Common myeloid progenitor, CD34-positive (primary cell): Measurements from ENCODE around the gene NADSYN1.

Experiments
- CTCF ChIA-PET: fragments of 350-600 bp; sonication (Branson Sonifier 250); formaldehyde crosslinking; loops from one replicate; lab custom pipeline; 2021; ENCODE audit warnings: antibody characterized with exemption; lab: Charles Lee
- POLR2A ChIA-PET: fragments of 350-600 bp; sonication (Branson Sonifier 250); formaldehyde crosslinking; loops from one replicate; lab custom pipeline; 2021; ENCODE audit warnings: antibody characterized with exemption; lab: Charles Lee
- DNase-seq, 3 donors: peaks; one replicate each; pipeline versions ENCODE4 v3.0.0 to v3.0.0-alpha.2; 2013
- H3K27ac ChIP-seq, 2 experiments: 1 replicate in 1 of 2; 2 replicates in 1 of 2; pipeline ENCODE4 v1.7.0; 2013; ENCODE audit warnings: inconsistent platforms in 2 of 2, low read length in 2 of 2, mild to moderate bottlenecking in 2 of 2, low read depth in 1 of 2, moderate library complexity in 1 of 2; ENCODE audit not compliant: severe bottlenecking in 2 of 2, insufficient read depth in 1 of 2, poor library complexity in 1 of 2
- H3K27me3 ChIP-seq, 5 experiments: replicated peaks in 2 of 5; 1 replicate in 3 of 5; 2 replicates in 2 of 5; pipeline versions ENCODE4 v1.6.1 to v1.7.0; 2013; ENCODE audit warnings: low read length in 4 of 5, mild to moderate bottlenecking in 2 of 5, moderate library complexity in 2 of 5, inconsistent platforms in 1 of 5; ENCODE audit not compliant: insufficient read depth in 5 of 5, control insufficient read depth in 4 of 5
- H3K36me3 ChIP-seq, 4 experiments: 1 replicate in 2 of 4; 2 replicates in 2 of 4; pipeline versions ENCODE4 v1.6.1 to v1.7.0; 2013; ENCODE audit warnings: low read length in 3 of 4, control low read depth in 1 of 4, mild to moderate bottlenecking in 1 of 4; ENCODE audit not compliant: control insufficient read depth in 4 of 4, insufficient read depth in 4 of 4
- H3K4me1 ChIP-seq, 4 experiments: 1 replicate in 3 of 4; 2 replicates in 1 of 4; pipeline versions ENCODE4 v1.6.1 to v1.7.1; 2013; ENCODE audit warnings: low read length in 3 of 4, mild to moderate bottlenecking in 3 of 4, control low read depth in 1 of 4, inconsistent platforms in 1 of 4, moderate library complexity in 1 of 4; ENCODE audit not compliant: control insufficient read depth in 4 of 4, insufficient read depth in 4 of 4; ENCODE audit errors: control extremely low read depth in 1 of 4
- H3K4me3 ChIP-seq, 7 experiments: 1 replicate in 4 of 7; 2 replicates in 3 of 7; pipeline versions ENCODE4 v1.5.1 to v1.7.0; 2013; ENCODE audit warnings: mild to moderate bottlenecking in 7 of 7, low read length in 6 of 7, moderate library complexity in 6 of 7, inconsistent platforms in 2 of 7, low read depth in 2 of 7, control low read depth in 1 of 7; ENCODE audit not compliant: insufficient read depth in 4 of 7, control insufficient read depth in 1 of 7; ENCODE audit errors: extremely low read depth in 1 of 7
- H3K9me3 ChIP-seq, 5 experiments: 1 replicate in 4 of 5; 2 replicates in 1 of 5; pipeline versions ENCODE4 v1.6.1 to v1.7.1; 2013; ENCODE audit warnings: low read length in 4 of 5, mild to moderate bottlenecking in 2 of 5, inconsistent platforms in 1 of 5, low read depth in 1 of 5, moderate library complexity in 1 of 5; ENCODE audit not compliant: control insufficient read depth in 4 of 5, insufficient read depth in 2 of 5; ENCODE audit errors: control extremely low read depth in 1 of 5
- WGBS: methylation state at CpG from one replicate; pipeline ENCODE4 v1.1.5; 2013; ENCODE audit not compliant: insufficient coverage; 5-methylcytosine and 5-hydroxymethylcytosine counted together

Gene NADSYN1

DNA sequence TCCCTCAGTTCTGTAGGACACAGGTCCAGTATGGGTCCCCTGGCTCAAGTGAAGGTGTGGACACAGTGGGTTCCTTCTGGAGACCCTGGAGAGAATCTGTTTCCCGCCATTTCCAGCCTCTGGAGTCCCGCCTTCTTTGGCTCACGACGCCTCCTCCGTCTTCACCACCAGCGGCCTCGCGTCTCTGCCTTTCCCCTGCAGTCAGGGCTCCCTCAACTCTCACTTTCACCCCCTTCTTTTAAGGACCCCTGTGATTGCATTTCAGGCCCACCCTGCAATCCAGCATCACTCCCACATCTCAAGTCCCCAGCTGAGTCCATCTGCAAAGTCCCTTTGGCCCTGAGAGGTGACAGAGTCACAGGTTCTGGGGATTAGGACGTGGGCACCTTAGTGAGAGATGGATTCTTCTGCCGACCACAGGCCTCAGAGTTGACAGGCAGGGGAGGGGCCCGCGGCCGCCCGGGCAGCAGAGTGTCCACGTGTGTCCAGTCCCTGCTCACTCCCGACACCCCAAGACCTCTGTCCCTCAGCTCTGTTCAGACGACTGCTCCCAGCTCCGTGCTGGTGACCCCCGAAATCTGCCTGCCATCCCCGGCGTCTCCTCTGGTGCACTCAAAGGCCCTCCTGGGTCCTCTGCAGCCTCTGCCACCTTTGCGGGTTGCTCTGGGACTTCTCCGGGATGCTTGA, 37.2 kb downstream of the NADSYN1 start:
- no peaks in the 10 kb centered on the region for H3K4me1 ChIP-seq
- peaks cover 6 to 77% (median 55%) of the 10 kb centered on the region in 4 experiments for H3K36me3 ChIP-seq
- H3K27ac ChIP-seq = no peak overlapping the region
- no peak for DNase-seq
- POLR2A ChIA-PET = no interaction called here
- no peak overlapping the region for H3K4me3 ChIP-seq
- no peaks in the 10 kb centered on the region for H3K9me3 ChIP-seq
- WGBS = 95% methylated on average over 21 of the region's 23 CpGs
- CTCF ChIA-PET = no interaction called here
- H3K27me3 ChIP-seq = no peaks in the 10 kb centered on the region

DNA sequence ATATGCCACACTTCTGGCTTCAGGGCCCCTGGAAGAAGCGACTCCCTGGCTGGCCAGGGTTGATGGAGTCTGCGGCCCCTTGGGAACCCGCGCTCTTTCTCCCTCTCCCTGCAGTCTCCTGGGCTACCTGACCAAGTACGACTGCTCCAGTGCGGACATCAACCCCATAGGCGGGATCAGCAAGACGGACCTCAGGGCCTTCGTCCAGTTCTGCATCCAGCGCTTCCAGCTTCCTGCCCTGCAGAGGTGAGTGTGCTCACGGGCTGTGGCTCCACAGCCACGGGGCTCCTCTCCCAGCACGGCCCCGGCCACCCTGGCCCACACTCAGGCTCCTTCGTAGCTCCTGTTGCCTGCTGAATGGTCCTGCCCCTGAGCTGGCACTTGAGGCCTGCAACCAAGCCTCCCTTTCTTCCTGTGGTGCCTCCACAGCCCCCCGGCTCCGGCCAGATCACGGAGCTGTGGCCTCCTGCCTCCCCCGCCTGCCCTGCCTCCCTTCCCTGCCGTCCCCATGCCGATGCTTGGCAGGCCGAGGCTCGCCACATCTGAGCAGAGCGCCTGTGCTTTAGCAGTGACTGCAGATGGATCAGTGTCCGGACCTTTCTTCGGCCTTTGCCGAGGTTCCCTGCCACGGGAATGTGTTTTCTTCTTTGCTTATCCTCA, 37.9 kb downstream of the NADSYN1 start:
- Histone ChIP-seq H3K36me3 (peaks cover 7 to 77% (median 54%) of the 10 kb centered on the region in 4 experiments), H3K27ac (no peak overlapping the region), H3K9me3 (no peaks in the 10 kb centered on the region), H3K4me1 (no peaks in the 10 kb centered on the region), H3K4me3 (no peak overlapping the region), H3K27me3 (no peaks in the 10 kb centered on the region)
- POLR2A ChIA-PET = no interaction called here
- 94% methylated on average over 27 of the region's 28 CpGs for WGBS
- no peak for DNase-seq
- CTCF ChIA-PET = no interaction called here

DNA sequence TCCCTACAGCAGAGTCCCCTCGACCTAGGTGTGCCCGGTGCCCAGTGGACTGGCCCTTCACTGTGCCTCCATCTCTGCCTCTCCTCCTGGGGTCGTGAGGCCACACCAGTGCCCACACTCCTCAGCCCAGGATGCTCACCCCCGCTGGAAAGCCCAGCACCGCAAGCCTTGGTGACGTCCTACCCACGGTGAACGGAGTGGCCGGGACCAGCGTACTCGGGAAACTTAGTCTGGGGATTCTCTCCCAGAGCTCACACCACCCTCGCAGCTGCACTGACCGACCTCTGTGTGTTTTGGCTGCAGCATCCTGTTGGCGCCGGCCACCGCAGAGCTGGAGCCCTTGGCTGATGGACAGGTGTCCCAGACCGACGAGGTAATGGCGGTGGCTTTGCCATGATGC, 38.5 kb downstream of the NADSYN1 start:
- WGBS = 98% methylated on average over 19 of the region's 19 CpGs

GRCh38 chr11:71491940-71492339, 38.9 kb downstream of the NADSYN1 start:
- ChIA-PET POLR2A (interaction anchor here (0.6 kb wide), 1 partner anchor 9 kb away, joined by 3 read pairs; no protein-coding TSS in a partner anchor), CTCF (no interaction called here)
- WGBS = 94% methylated on average over 2 of the region's 9 CpGs
- peaks cover 14 to 81% (median 55%) of the 10 kb centered on the region in 4 experiments for H3K36me3 ChIP-seq
- no peak overlapping the region for H3K4me3 ChIP-seq
- H3K27me3 ChIP-seq = no peaks in the 10 kb centered on the region
- H3K4me1 ChIP-seq = no peaks in the 10 kb centered on the region
- no peaks in the 10 kb centered on the region for H3K9me3 ChIP-seq
- no peak for DNase-seq
- no peak overlapping the region for H3K27ac ChIP-seq

More for the DNA sequence above, 38.5 kb downstream of the NADSYN1 start:
- DNase-seq = no peak
- Histone ChIP-seq H3K36me3 (peaks cover 14 to 77% (median 54%) of the 10 kb centered on the region in 4 experiments), H3K27me3 (no peaks in the 10 kb centered on the region), H3K27ac (no peak overlapping the region), H3K9me3 (no peaks in the 10 kb centered on the region), H3K4me1 (no peaks in the 10 kb centered on the region), H3K4me3 (no peak overlapping the region)
- CTCF ChIA-PET = no interaction called here
- POLR2A ChIA-PET = no interaction called here

DNA sequence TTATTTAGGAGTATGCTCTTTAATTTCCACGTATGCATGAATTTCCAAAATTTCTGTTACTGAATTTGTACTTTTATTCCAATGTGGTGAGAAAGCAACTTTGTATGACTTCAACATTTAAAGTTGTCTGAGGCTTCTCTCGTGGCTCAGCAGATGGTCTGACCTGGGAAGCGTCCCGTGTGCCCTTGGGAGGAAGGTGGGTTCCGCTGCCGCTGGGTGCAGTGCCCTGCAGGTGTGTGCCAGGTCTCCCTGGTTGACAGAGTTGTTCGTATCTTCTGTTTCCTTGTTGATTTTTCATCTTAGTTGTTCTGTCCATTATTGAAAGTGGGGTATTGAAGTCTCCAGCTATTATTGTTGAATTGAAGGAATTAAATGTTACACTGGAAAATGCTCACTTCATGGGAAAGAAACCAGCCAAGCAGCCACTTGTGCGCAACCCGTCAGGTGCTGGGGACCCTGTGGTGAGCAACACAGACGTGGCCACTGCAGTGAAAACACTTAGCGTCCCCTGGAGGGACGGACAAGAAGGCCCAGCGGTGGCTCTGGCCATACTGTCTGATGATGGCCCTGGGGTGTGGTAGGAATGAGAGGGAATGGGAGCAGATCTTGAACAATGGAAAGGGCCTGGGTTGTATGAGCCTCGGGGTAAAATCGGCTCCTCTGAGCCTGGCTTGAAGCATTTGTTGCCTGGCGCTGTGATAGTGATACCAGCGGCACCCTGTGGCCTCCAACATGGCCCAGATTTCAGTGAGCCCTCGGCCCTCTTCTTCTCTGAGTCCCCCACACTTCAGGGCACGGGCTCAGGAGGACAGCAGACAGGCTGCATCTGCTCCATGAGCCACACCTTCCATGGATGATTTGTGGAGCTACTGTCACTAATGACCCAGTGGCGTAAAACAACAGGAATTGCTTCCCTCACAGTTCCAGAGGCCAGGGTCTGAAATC, 42.6 kb downstream of the NADSYN1 start:
- Histone ChIP-seq H3K27me3 (no peaks in the 10 kb centered on the region), H3K27ac (no peak overlapping the region), H3K4me3 (no peak overlapping the region), H3K36me3 (peaks cover 22 to 87% (median 64%) of the 10 kb centered on the region in 4 experiments), H3K9me3 (no peaks in the 10 kb centered on the region), H3K4me1 (no peaks in the 10 kb centered on the region)
- DNase-seq = no peak
- CTCF ChIA-PET = no interaction called here
- POLR2A ChIA-PET = no interaction called here
- 97% methylated on average over 18 of the region's 20 CpGs for WGBS

DNA sequence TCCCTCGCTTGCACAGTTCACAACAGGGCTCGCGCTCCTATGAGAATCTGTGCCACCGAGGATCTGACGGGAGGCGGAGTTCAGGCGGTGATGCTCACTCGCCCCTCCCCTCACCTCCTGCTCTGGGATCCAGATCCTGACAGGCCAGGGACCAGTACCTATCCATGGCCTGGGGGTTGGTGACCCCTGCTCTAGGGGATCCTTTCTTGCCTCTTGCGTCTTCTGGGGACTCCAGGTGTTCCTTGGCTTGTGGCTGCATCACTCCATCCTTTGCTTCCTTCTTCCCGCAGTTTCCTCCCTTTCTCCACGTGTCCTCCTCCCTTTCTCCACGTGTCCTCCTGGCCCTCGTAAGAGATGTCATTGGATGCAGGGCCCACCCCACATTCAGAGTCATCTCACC, 43.4 kb downstream of the NADSYN1 start:
- Histone ChIP-seq H3K4me1 (no peaks in the 10 kb centered on the region), H3K4me3 (no peak overlapping the region), H3K36me3 (peaks cover 22 to 87% (median 66%) of the 10 kb centered on the region in 4 experiments), H3K9me3 (no peaks in the 10 kb centered on the region), H3K27me3 (no peaks in the 10 kb centered on the region), H3K27ac (no peak overlapping the region)
- WGBS = 96% methylated on average over 13 of the region's 13 CpGs
- DNase-seq = no peak
- CTCF ChIA-PET = no interaction called here
- POLR2A ChIA-PET = no interaction called here
